Measurements from ENCODE around the gene MAP3K4.
A peak's percentile ranks its signal among the peaks of the same experiment; 100 is the strongest.

MAP3K4 gene

DNA sequence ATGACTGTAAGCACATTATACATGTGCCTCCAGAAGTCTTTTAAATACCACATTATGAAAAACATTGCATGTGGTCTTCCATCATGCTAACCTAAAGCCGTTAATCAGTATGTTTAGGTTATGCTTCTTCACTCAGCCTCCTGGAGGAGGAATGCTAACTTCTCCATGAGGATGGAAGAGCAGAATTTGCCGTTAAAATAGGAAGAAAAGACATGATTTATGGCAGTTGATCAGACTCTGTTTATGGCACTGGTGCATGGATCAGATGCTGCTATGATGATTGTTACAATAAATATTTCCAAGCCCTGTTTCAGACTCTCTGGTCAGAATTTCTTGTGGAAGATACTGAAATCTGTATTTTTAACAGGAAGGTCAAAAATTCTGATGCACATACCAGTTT is 31.7 kb downstream of the MAP3K4 start:
- Histone ChIP-seq H3K27ac (ENCODE audit: low read depth, low read length, severe bottlenecking) (no peak overlapping the region), H3K4me3 (ENCODE audit: extremely low read depth, insufficient read depth, low read length, poor library complexity, severe bottlenecking) (no peak overlapping the region), H3K36me3 (ENCODE audit: control insufficient read depth, insufficient read depth, low read length) (no peaks in the 10 kb centered on the region), H3K9me3 (ENCODE audit: control insufficient read depth, low read length) (no peaks in the 10 kb centered on the region), H3K4me1 (ENCODE audit: control insufficient read depth, insufficient read depth, low read length, poor library complexity, severe bottlenecking) (no peaks in the 10 kb centered on the region)
- WGBS, 2 experiments (ENCODE audit: insufficient coverage in 2 of 2), result 92 to 100% methylated on average over 1 of the region's 2 CpGs

DNA sequence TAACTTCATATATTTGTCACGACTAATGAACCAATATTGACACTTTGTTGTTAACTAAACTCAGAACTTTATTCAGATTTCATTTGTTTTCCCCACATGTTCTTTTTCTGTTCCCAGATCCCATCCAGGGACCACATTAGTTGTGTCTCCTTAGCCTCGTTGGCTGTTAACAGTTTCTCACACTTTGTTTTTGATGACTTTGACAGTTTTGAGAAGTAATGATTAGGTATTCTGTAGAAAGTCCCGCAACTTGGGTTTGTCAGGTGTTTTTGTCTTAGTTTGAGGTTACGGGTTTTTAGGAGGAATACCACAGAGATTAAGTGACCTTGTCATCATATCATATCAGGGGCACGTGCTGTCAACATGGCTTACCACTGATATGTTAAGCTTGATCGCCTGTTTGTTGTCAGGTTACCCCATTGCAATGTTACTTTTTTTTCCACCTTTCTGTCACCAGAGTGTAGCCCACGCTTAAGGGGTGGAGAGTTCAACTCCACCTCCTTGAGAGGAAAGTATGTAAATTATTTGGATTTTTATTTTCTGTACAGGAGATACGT is 32.9 kb downstream of the MAP3K4 start:
- Histone ChIP-seq H3K4me1 (ENCODE audit: control insufficient read depth, insufficient read depth, low read length, poor library complexity, severe bottlenecking) (peaks cover 7% of the 10 kb centered on the region), H3K4me3 (ENCODE audit: extremely low read depth, insufficient read depth, low read length, poor library complexity, severe bottlenecking) (no peak overlapping the region), H3K9me3 (ENCODE audit: control insufficient read depth, low read length) (no peaks in the 10 kb centered on the region), H3K27ac (ENCODE audit: low read depth, low read length, severe bottlenecking) (no peak overlapping the region), H3K36me3 (ENCODE audit: control insufficient read depth, insufficient read depth, low read length) (no peaks in the 10 kb centered on the region)
- WGBS, 2 experiments (ENCODE audit: insufficient coverage in 2 of 2), result 90 to 96% methylated on average over 4 to 6 of the region's 8 CpGs

DNA sequence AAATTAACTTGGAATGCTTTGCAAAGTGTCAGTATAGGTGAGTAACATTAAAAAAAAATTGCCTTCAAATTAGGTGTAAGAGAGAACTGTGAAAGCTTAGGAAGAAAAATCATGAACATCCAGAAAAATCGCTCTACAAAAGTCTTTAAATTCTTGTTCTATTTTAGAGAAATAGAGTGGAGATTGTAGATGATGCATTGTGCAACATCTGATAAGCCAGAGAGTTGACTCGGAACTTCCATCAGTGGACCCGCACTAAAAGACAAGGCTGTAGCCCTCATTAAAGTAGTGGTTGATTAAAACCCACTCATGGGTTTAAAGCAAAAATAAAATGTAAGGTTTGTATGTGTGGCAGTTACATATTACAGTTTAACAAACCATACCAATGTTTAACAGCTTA is 35.8 kb downstream of the MAP3K4 start:
- Histone ChIP-seq H3K27ac (ENCODE audit: low read depth, low read length, severe bottlenecking) (no peak overlapping the region), H3K9me3 (ENCODE audit: control insufficient read depth, low read length) (no peaks in the 10 kb centered on the region), H3K4me3 (ENCODE audit: extremely low read depth, insufficient read depth, low read length, poor library complexity, severe bottlenecking) (no peak overlapping the region), H3K4me1 (ENCODE audit: control insufficient read depth, insufficient read depth, low read length, poor library complexity, severe bottlenecking) (peaks cover 8% of the 10 kb centered on the region), H3K36me3 (ENCODE audit: control insufficient read depth, insufficient read depth, low read length) (no peaks in the 10 kb centered on the region)
- 100% methylated on average over 1 of the region's 3 CpGs for WGBS, 2 experiments (ENCODE audit: insufficient coverage in 2 of 2)

DNA sequence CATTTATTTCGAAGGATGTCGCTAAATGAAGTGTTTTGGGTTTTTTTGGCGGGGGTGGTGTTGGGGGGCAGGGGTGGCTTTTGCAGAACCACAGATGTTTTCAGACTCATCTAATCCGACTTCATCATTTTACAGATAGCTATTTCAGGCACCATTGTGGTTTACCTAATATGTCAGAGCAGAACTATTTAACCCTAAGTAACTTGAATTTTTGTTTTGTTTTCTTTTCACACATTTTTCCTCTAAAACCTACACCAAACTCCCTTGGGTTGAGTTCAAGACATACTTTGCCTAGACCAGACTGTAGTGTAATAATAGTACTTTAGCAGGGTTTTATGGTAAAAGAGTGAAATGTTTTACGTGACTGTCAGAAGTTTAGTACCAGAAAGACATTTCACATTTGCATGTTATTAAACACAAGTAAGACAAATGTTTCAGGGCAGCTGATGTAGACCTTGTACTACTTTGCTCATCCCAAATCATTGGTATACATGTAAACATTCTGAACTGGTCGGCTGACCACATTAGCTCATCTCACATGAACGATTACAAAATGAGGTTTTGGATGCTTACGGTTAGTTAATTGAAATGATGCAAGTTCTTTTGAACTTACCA is 37.7 kb downstream of the MAP3K4 start:
- Histone ChIP-seq H3K36me3 (ENCODE audit: control insufficient read depth, insufficient read depth, low read length) (no peaks in the 10 kb centered on the region), H3K27ac (ENCODE audit: low read depth, low read length, severe bottlenecking) (no peak overlapping the region), H3K9me3 (ENCODE audit: control insufficient read depth, low read length) (no peaks in the 10 kb centered on the region), H3K4me1 (ENCODE audit: control insufficient read depth, insufficient read depth, low read length, poor library complexity, severe bottlenecking) (peaks cover 8% of the 10 kb centered on the region), H3K4me3 (ENCODE audit: extremely low read depth, insufficient read depth, low read length, poor library complexity, severe bottlenecking) (no peak overlapping the region)
- 100% methylated on average over 3 of the region's 8 CpGs; no CpG with 5 or more reads in 1 of the 2 experiments for WGBS, 2 experiments (ENCODE audit: insufficient coverage in 2 of 2)

DNA sequence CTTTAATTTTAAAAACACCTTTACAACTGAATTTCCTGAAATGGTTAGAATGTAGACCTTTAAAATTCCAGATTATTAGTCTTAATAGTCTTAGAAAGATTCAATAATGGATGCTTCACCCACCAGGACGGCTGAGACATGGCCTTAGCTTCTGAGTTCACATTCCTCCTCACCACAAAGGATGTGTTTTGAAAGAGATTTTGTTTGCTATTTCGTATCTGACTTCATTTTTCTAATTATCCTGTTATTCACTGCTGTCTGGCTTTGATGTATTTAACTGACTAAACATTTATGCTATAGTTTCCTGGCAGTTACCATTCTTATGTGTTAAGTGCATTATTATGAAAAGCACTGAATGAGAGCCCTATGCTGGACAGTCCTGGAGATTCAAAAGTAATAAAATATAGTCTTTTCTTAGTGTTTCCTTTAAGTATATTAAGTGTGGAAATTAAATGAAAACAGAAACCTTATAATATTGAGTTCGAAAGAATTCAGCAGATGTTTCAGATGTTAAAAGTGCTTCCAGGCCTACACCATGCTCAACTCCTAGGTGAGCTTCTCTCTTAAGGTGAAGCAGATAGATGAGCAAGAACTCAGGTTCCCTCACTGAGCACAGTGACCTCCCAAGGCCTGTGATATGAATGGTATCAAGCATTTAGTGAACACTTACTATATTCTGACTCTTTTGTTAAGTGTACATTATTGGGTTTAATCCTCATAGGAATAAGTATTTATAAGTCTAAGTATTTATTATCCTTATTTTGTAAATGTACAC is 40.3 kb downstream of the MAP3K4 start:
- Histone ChIP-seq H3K4me3 (ENCODE audit: extremely low read depth, insufficient read depth, low read length, poor library complexity, severe bottlenecking) (no peak overlapping the region), H3K4me1 (ENCODE audit: control insufficient read depth, insufficient read depth, low read length, poor library complexity, severe bottlenecking) (peaks cover 8% of the 10 kb centered on the region), H3K27ac (ENCODE audit: low read depth, low read length, severe bottlenecking) (peak overlapping the region; percentile 3), H3K9me3 (ENCODE audit: control insufficient read depth, low read length) (no peaks in the 10 kb centered on the region), H3K36me3 (ENCODE audit: control insufficient read depth, insufficient read depth, low read length) (peaks cover 2% of the 10 kb centered on the region)
- WGBS, 2 experiments (ENCODE audit: insufficient coverage in 2 of 2), result 100% methylated on average over 1 of the region's 3 CpGs; no CpG with 5 or more reads in 1 of the 2 experiments

DNA sequence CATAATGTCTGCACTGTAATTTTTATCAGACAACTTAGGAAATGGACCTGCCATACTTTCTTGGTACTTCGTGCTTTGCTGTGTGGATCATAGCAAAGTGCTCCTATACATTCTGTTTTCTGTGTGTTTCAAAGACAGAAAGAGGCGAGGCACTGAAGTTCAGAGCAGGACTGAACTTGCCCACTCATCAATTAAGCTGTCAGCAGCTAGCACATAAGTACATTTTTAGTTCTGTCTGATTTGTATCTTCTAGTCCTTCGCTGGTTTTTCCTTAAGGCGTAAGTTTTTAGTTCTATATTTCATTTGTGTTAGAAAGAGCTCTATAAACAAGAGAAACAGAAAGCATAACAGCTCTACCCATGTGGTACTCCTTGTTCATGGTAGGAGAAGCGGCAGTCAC is 42.1 kb downstream of the MAP3K4 start:
- H3K27ac ChIP-seq (ENCODE audit: low read depth, low read length, severe bottlenecking), result no peak overlapping the region
- peaks cover 7% of the 10 kb centered on the region for H3K4me1 ChIP-seq (ENCODE audit: control insufficient read depth, insufficient read depth, low read length, poor library complexity, severe bottlenecking)
- no peak overlapping the region for H3K4me3 ChIP-seq (ENCODE audit: extremely low read depth, insufficient read depth, low read length, poor library complexity, severe bottlenecking)
- H3K9me3 ChIP-seq (ENCODE audit: control insufficient read depth, low read length), result no peaks in the 10 kb centered on the region
- peaks cover 11% of the 10 kb centered on the region for H3K36me3 ChIP-seq (ENCODE audit: control insufficient read depth, insufficient read depth, low read length)
- WGBS, 2 experiments (ENCODE audit: insufficient coverage in 2 of 2), result 93% methylated on average over 2 of the region's 5 CpGs; no CpG with 5 or more reads in 1 of the 2 experiments

DNA sequence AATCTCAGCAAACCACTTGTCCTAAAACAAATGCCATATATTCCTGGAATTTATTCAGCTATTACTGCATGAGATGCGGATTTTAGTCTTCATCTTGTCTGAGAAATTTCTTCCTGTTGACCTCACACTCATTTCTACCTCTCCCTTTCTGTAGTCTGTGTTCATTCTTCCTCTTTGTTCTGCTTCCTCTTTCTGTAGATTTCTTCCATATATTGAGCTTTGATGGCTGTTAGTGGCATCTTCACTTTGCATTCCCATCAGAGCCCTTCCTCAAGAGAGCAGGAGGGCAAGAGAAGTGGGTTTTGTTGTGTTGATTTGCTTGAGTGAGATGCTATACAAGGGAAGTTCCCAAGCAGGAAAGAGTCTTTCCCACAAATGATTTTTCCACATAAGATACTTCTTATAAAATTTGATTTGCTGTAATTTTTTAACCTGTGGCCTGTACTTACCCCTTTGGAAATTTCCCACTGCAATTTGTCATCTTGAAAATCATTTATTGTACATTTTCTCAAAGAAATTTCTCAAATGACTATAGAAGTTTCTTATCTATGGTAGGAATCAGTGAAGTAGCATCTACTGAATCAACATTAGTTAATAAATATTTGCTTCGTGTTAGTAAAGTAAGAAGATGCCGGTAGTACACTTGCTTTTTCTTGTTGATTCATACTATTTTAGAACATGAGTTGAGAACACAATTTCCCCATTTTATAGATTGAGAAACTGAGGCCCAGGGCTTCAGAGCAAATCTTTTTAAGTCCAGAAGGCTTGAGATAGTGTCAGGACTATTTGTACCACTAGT is 43.8 kb downstream of the MAP3K4 start:
- WGBS, 2 experiments (ENCODE audit: insufficient coverage in 2 of 2), result 75 to 100% methylated on average over 1 of the region's 3 CpGs
- Histone ChIP-seq H3K4me1 (ENCODE audit: control insufficient read depth, insufficient read depth, low read length, poor library complexity, severe bottlenecking) (no peaks in the 10 kb centered on the region), H3K27ac (ENCODE audit: low read depth, low read length, severe bottlenecking) (no peak overlapping the region), H3K36me3 (ENCODE audit: control insufficient read depth, insufficient read depth, low read length) (peaks cover 24% of the 10 kb centered on the region), H3K4me3 (ENCODE audit: extremely low read depth, insufficient read depth, low read length, poor library complexity, severe bottlenecking) (no peak overlapping the region), H3K9me3 (ENCODE audit: control insufficient read depth, low read length) (no peaks in the 10 kb centered on the region)

DNA sequence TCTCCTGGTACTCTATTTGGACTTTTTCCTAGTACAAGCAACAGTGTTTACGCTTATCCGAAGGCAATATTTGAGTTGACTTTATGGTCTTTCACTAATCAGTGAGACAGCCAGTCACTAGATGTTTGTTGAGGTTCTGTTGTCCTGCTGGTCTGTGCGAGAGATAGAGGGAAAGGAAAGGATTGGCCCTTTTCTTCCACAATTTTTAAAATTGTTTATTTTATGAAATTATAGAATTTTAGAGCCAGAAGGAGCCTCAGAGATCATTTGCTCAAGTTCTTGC is 44.4 kb downstream of the MAP3K4 start:
- Histone ChIP-seq H3K27ac (ENCODE audit: low read depth, low read length, severe bottlenecking) (no peak overlapping the region), H3K9me3 (ENCODE audit: control insufficient read depth, low read length) (no peaks in the 10 kb centered on the region), H3K36me3 (ENCODE audit: control insufficient read depth, insufficient read depth, low read length) (peaks cover 26% of the 10 kb centered on the region), H3K4me3 (ENCODE audit: extremely low read depth, insufficient read depth, low read length, poor library complexity, severe bottlenecking) (no peak overlapping the region), H3K4me1 (ENCODE audit: control insufficient read depth, insufficient read depth, low read length, poor library complexity, severe bottlenecking) (no peaks in the 10 kb centered on the region)
- no CpG with 5 or more reads among the region's 3 CpGs for WGBS, 2 experiments (ENCODE audit: insufficient coverage in 2 of 2)

DNA sequence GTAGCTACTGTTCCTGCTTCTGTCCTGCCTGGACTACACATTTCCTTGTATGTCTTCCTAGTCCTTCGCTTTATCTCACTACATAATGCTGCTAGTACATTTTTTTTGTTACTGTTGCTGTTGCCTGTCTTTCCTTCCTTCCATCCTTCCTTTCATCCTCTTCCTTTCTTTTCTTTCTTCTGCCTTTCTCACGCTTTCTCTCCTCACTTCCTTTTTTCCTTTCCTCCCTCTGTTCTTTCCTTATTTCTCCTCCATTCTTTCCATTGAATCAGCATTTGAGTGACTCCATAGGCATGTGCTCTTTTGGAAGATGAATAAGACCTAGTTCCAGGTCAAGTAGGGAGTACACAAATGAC is 46.3 kb downstream of the MAP3K4 start:
- H3K27ac ChIP-seq (ENCODE audit: low read depth, low read length, severe bottlenecking), result no peak overlapping the region
- no peak overlapping the region for H3K4me3 ChIP-seq (ENCODE audit: extremely low read depth, insufficient read depth, low read length, poor library complexity, severe bottlenecking)
- H3K9me3 ChIP-seq (ENCODE audit: control insufficient read depth, low read length), result no peaks in the 10 kb centered on the region
- H3K36me3 ChIP-seq (ENCODE audit: control insufficient read depth, insufficient read depth, low read length), result peaks cover 33% of the 10 kb centered on the region
- WGBS, 2 experiments (ENCODE audit: insufficient coverage in 2 of 2), result 95 to 100% methylated on average over 2 of the region's 2 CpGs
- H3K4me1 ChIP-seq (ENCODE audit: control insufficient read depth, insufficient read depth, low read length, poor library complexity, severe bottlenecking), result no peaks in the 10 kb centered on the region

DNA sequence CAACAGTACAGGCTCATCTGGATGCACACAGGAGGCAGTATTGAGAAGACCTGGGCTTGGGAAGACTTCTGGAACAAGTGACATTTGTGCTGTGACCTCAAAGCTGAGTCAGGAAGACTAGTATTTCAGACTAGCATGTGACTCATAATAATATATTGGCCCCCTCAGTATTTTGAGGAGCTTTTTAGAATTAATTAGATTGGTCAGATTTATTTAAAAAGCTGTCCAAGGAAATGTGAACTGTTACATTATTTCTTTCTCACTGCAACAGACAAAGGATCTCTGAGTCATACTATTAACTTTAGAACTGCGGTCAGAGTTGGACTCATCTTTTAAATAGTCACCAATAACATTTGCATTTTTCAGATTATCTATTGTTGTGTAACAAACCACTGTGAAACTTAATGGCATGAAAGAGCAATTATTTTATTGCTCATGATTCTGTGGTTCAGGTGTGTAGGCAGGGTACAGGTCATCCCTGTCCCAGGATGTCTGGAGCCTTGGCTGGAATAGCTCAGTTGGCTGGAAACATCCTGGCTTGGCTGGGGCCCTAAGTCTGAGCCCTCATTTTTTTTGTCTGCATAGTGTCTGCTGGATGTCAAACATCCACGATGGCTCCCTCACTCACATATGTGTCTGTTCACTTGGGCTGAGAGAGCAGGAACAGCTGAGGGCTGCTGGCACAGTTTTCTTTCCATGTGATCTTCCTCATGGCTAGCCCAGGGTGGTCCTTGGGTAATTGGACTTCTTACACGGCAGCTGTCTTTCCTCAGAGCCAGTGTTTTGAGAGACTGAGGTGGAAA is 46.9 kb downstream of the MAP3K4 start:
- Histone ChIP-seq H3K9me3 (ENCODE audit: control insufficient read depth, low read length) (no peaks in the 10 kb centered on the region), H3K27ac (ENCODE audit: low read depth, low read length, severe bottlenecking) (no peak overlapping the region), H3K36me3 (ENCODE audit: control insufficient read depth, insufficient read depth, low read length) (peaks cover 37% of the 10 kb centered on the region), H3K4me1 (ENCODE audit: control insufficient read depth, insufficient read depth, low read length, poor library complexity, severe bottlenecking) (no peaks in the 10 kb centered on the region), H3K4me3 (ENCODE audit: extremely low read depth, insufficient read depth, low read length, poor library complexity, severe bottlenecking) (no peak overlapping the region)
- 93 to 100% methylated on average over 2 to 3 of the region's 3 CpGs for WGBS, 2 experiments (ENCODE audit: insufficient coverage in 2 of 2)

Measured in mesodermal cell (in vitro differentiated cells).